ENCODE results near the gene EPAS1. TPM values are rescaled to one million over a fixed set of nuclear protein-coding genes. Genes with fewer than 3 reads are reported as not detected.

The EPAS1 gene
- total and polyA plus RNA-seq, 9 of the 15 experiments (the other 6 are each of a cell fraction or from before 2014, with no cell fraction given): 0.25 to 11.2 (median 4.1) TPM

DNA sequence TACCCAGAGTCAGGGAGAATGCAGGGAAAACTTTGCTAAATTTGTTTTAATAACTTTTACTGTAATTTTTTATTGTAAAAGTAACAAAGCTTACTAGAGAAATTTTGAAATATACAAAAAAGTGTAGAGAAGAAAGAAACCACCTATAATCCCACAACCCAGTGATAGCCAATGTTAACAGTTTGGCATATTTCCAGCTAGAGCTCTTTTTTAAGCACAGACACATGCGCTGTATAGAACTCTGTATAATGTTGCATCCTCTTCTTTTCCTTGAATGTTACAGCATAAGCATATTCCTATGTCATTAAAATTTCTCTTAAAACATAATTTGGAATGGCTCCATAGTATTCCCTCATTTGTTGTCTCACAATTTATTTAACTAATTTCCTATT lies 37.4 kb upstream of the EPAS1 start:
- Histone ChIP-seq H3K79me2 (ENCODE audit: control insufficient read depth, insufficient read depth, low read length) (no peaks in the 10 kb centered on the region), H3K9me1 (ENCODE audit: control insufficient read depth, insufficient read depth, low read length) (no peaks in the 10 kb centered on the region), H2AFZ (ENCODE audit: low read depth, low read length) (peak overlapping the region; percentile 60), H3K27ac (ENCODE audit: extremely low read depth, low read depth, low read length) (peak overlapping the region; percentile 51; the same call in 1 of the 3 replicates), H3K9me3 (replicated peaks; ENCODE audit: control insufficient read depth, insufficient read depth, low read depth, low read length) (peaks cover 3% of the 10 kb centered on the region; the same call in 1 of the 2 replicates), H4K20me1 (replicated peaks; ENCODE audit: control insufficient read depth, insufficient read depth, low read length) (no peaks in the 10 kb centered on the region), H3K9ac (ENCODE audit: insufficient read depth in 1 of 2, low read depth in 2 of 2, low read length in 2 of 2) (no peak overlapping the region; a peak in 1 of 4 replicates), H3K36me3 (ENCODE audit: control insufficient read depth, insufficient read depth, low read length) (no peaks in the 10 kb centered on the region), H3K4me1 (replicated peaks in 1 of 2; ENCODE audit: control insufficient read depth in 2 of 2, insufficient read depth in 2 of 2, low read length in 2 of 2) (peaks cover 6 to 39% of the 10 kb centered on the region in 2 experiments; a peak in 4 of 5 replicates), H3K4me2 (ENCODE audit: insufficient read depth, low read length) (peak overlapping the region; percentile 46), H3K4me3 (no peak overlapping the region), H3K27me3 (ENCODE audit: control insufficient read depth in 2 of 2, insufficient read depth in 2 of 2, low read length in 2 of 2) (no peaks in the 10 kb centered on the region)
- ChIA-PET POLR2A (interaction anchor here (1.0 to 1.2 kb wide), 4 partner anchors 9 to 14 kb away, joined by 3 to 8 read pairs (median 4); no protein-coding TSS in a partner anchor), CTCF (ENCODE audit: low intra/inter-chr PET ratio) (no interaction called here)
- DNase-seq (ENCODE audit: extremely low read depth in 1 of 4, low spot score in 3 of 4): no peak
- WGBS (ENCODE audit: insufficient coverage, low coverage, missing lambda C conversion rate): 14% methylated on average over 1 of the region's 1 CpG
- peak; percentile 32; the same call in 2 of the 3 replicates for ATAC-seq
- BruUV-seq (replicated peaks): no TSS peak
- in situ Hi-C loops (cut with MboI): no loop called here
- intact Hi-C loops (cut with micrococcal nuclease): loop anchor here (1.0 kb wide), 1 partner anchor 81 kb away; no protein-coding TSS in a partner anchor
- TF ChIP-seq NRF1 (conservative IDR thresholded peaks at IDR 0.05 in 1 of 2, IDR thresholded peaks at IDR 0.05 in 1 of 2) (0 out of 4 replicates have a peak, but pooled peaks of 1 of the 2 experiments have one; percentile 5), TAF1 (IDR thresholded peaks at IDR 0.05; ENCODE audit: control insufficient read depth, extremely low read depth, insufficient read depth, low read length, severe bottlenecking) (no peak), NFIC (IDR thresholded peaks at IDR 0.05) (peak; percentile 83), ADNP (tag; IDR thresholded peaks at IDR 0.05) (0 out of 2 replicates have a peak, but pooled peaks have one; percentile 3)
- peak; percentile 72 for FAIRE-seq

DNA sequence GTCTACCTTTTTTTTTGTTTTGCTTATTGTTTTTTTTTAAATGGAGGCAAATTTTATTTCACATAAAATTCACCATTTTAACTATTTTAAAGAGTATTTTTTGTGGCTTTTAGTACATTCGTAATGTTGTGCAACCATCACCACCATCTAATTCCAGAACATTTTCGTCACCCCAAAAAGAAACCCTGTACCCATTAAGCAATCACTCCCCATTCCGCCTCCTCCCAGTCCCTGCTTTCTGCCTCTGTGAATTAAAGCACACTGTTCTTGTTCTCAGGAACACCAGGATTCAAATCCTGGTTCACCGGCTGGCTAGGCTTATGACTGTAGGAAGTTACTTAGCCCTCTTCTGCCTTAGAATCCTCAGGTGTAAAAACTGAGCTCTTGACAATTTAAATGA lies 36.9 kb upstream of the EPAS1 start:
- DNase-seq (ENCODE audit: extremely low read depth in 1 of 4, low spot score in 3 of 4) (no peak), FAIRE-seq (no peak), ATAC-seq (no peak)
- TF ChIP-seq SMAD2 (IDR thresholded peaks at IDR 0.05; ENCODE audit: low read depth, low read length) (no peak), CEBPB (tag; IDR thresholded peaks at IDR 0.05) (peak; percentile 47; the same call in 1 of the 2 replicates), CEBPG (CRISPR knock-in tag; IDR thresholded peaks at IDR 0.05) (no peak), CEBPG (tag; conservative IDR thresholded peaks at IDR 0.05 in 1 of 2, IDR thresholded peaks at IDR 0.05 in 1 of 2) (peak; percentile 32 to 35; a peak in 1 of 4 replicates)
- TF ChIP-seq, protein P1, sequence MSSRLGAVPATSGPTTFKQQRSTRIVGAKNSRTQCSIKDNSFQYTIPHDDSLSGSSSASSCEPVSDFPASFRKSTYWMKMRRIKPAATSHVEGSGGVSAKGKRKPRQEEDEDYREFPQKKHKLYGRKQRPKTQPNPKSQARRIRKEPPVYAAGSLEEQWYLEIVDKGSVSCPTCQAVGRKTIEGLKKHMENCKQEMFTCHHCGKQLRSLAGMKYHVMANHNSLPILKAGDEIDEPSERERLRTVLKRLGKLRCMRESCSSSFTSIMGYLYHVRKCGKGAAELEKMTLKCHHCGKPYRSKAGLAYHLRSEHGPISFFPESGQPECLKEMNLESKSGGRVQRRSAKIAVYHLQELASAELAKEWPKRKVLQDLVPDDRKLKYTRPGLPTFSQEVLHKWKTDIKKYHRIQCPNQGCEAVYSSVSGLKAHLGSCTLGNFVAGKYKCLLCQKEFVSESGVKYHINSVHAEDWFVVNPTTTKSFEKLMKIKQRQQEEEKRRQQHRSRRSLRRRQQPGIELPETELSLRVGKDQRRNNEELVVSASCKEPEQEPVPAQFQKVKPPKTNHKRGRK (tag; IDR thresholded peaks at IDR 0.05): 0 out of 2 replicates have a peak, but pooled peaks have one; percentile 36
- Histone ChIP-seq H2AFZ (ENCODE audit: low read depth, low read length) (no peak overlapping the region), H3K4me3 (no peak overlapping the region), H4K20me1 (replicated peaks; ENCODE audit: control insufficient read depth, insufficient read depth, low read length) (no peaks in the 10 kb centered on the region), H3K4me2 (ENCODE audit: insufficient read depth, low read length) (no peak overlapping the region), H3K36me3 (ENCODE audit: control insufficient read depth, insufficient read depth, low read length) (no peaks in the 10 kb centered on the region), H3K9ac (ENCODE audit: insufficient read depth in 1 of 2, low read depth in 2 of 2, low read length in 2 of 2) (no peak overlapping the region), H3K9me1 (ENCODE audit: control insufficient read depth, insufficient read depth, low read length) (no peaks in the 10 kb centered on the region), H3K4me1 (replicated peaks in 1 of 2; ENCODE audit: control insufficient read depth in 2 of 2, insufficient read depth in 2 of 2, low read length in 2 of 2) (peaks cover 6 to 39% of the 10 kb centered on the region in 2 experiments; a peak in 4 of 5 replicates), H3K79me2 (ENCODE audit: control insufficient read depth, insufficient read depth, low read length) (no peaks in the 10 kb centered on the region), H3K9me3 (replicated peaks; ENCODE audit: control insufficient read depth, insufficient read depth, low read depth, low read length) (peaks cover 3% of the 10 kb centered on the region; the same call in 1 of the 2 replicates), H3K27me3 (ENCODE audit: control insufficient read depth in 2 of 2, insufficient read depth in 2 of 2, low read length in 2 of 2) (no peaks in the 10 kb centered on the region), H3K27ac (ENCODE audit: extremely low read depth, low read depth, low read length) (no peak overlapping the region)
- BruUV-seq (replicated peaks): no TSS peak
- WGBS (ENCODE audit: insufficient coverage, low coverage, missing lambda C conversion rate): 84% methylated on average over 4 of the region's 4 CpGs
- ChIA-PET POLR2A (interaction anchor here (0.8 kb wide), 1 partner anchor 121 kb away, joined by 3 read pairs; no protein-coding TSS in a partner anchor), CTCF (ENCODE audit: low intra/inter-chr PET ratio) (no interaction called here)
- in situ Hi-C loops (cut with MboI): no loop called here
- intact Hi-C loops (cut with micrococcal nuclease): no loop called here
